Large intestine (tissue), 3 donors: ENCODE data around the gene L3MBTL4. TPM values are rescaled to one million over a fixed set of nuclear protein-coding genes. Genes with fewer than 3 reads are reported as not detected.
"Not testable (repeated sequence)": the region's sequence is repeated elsewhere in the genome, so short reads cannot be mapped to it uniquely, and the experiment has no call there.

Source experiments
- DNase-seq, 2 donors: peaks; one replicate each; pipeline versions ENCODE4 v3.0.0 to v3.0.0-alpha.2; 2013
- H3K27ac ChIP-seq: one replicate; pipeline ENCODE4 v1.5.1; 2013; ENCODE audit warnings: low read length
- H3K27me3 ChIP-seq: 2 replicates; pipeline ENCODE4 v1.6.1; 2013; ENCODE audit warnings: low read length; ENCODE audit not compliant: control insufficient read depth, insufficient read depth
- H3K36me3 ChIP-seq: 2 replicates; pipeline ENCODE4 v1.6.1; 2013; ENCODE audit warnings: low read length; ENCODE audit not compliant: control insufficient read depth, insufficient read depth
- H3K4me1 ChIP-seq: one replicate; pipeline ENCODE4 v1.6.1; 2013; ENCODE audit warnings: low read length; ENCODE audit not compliant: control insufficient read depth, insufficient read depth
- H3K4me3 ChIP-seq: one replicate; pipeline ENCODE4 v1.5.1; 2013; ENCODE audit warnings: low read length
- H3K9me3 ChIP-seq: one replicate; pipeline ENCODE4 v1.6.1; 2013; ENCODE audit warnings: mild to moderate bottlenecking, low read depth, low read length, moderate library complexity; ENCODE audit not compliant: control insufficient read depth
- WGBS: methylation state at CpG from one replicate; pipeline ENCODE4 v1.1.5; 2013; ENCODE audit warnings: low lambda C conversion rate; ENCODE audit not compliant: insufficient coverage; 5-methylcytosine and 5-hydroxymethylcytosine counted together
- polyA plus RNA-seq: library from polyadenylated mRNA; unstranded; fragments of 120-200 nt; gene quantifications from one replicate; pipeline ENCODE4 v1.2.1, GENCODE V29; 2013

L3MBTL4 gene
- polyA plus RNA-seq, 1 donor = 4.0 TPM

GRCh38 chr18:6203791-6204190 lies 210.9 kb downstream of the L3MBTL4 start:
- no CpG with 5 or more reads among the region's 3 CpGs for WGBS
- no peak for DNase-seq
- no peak overlapping the region for H3K4me3 ChIP-seq
- no peaks in the 10 kb centered on the region for H3K36me3 ChIP-seq
- no peak overlapping the region for H3K27ac ChIP-seq
- no peaks in the 10 kb centered on the region for H3K27me3 ChIP-seq
- no peaks in the 10 kb centered on the region for H3K9me3 ChIP-seq
- H3K4me1 ChIP-seq = no peaks in the 10 kb centered on the region

- Histone ChIP-seq H3K27ac (no peak overlapping the region), H3K36me3 (no peaks in the 10 kb centered on the region), H3K9me3 (no peaks in the 10 kb centered on the region), H3K4me1 (no peaks in the 10 kb centered on the region), H3K4me3 (no peak overlapping the region), H3K27me3 (no peaks in the 10 kb centered on the region)
- DNase-seq = no peak
- no CpG with 5 or more reads among the region's 1 CpG for WGBS
Observed at GRCh38 chr18:6202861-6203260, 211.8 kb downstream of the L3MBTL4 start.

- no peak overlapping the region for H3K27ac ChIP-seq
- WGBS = no CpG with 5 or more reads among the region's 4 CpGs
- H3K4me1 ChIP-seq = no peaks in the 10 kb centered on the region
- no peaks in the 10 kb centered on the region for H3K27me3 ChIP-seq
- H3K4me3 ChIP-seq = no peak overlapping the region
- H3K36me3 ChIP-seq = no peaks in the 10 kb centered on the region
- no peaks in the 10 kb centered on the region for H3K9me3 ChIP-seq
- DNase-seq = no peak
Observed at GRCh38 chr18:6200204-6200774, 214.4 kb downstream of the L3MBTL4 start.

GRCh38 chr18:6199777-6200176 lies 214.9 kb downstream of the L3MBTL4 start:
- H3K4me1 ChIP-seq = no peaks in the 10 kb centered on the region
- no peak for DNase-seq
- WGBS = 100% methylated on average over 1 of the region's 1 CpG
- H3K9me3 ChIP-seq = no peaks in the 10 kb centered on the region
- no peaks in the 10 kb centered on the region for H3K36me3 ChIP-seq
- no peak overlapping the region for H3K4me3 ChIP-seq
- no peak overlapping the region for H3K27ac ChIP-seq
- H3K27me3 ChIP-seq = no peaks in the 10 kb centered on the region

GRCh38 chr18:6198585-6198984 lies 216.1 kb downstream of the L3MBTL4 start:
- no peaks in the 10 kb centered on the region for H3K4me1 ChIP-seq
- WGBS = 100% methylated on average over 1 of the region's 1 CpG
- H3K27ac ChIP-seq = no peak overlapping the region
- no peaks in the 10 kb centered on the region for H3K36me3 ChIP-seq
- H3K4me3 ChIP-seq = no peak overlapping the region
- DNase-seq = no peak
- no peaks in the 10 kb centered on the region for H3K27me3 ChIP-seq
- no peaks in the 10 kb centered on the region for H3K9me3 ChIP-seq

GRCh38 chr18:6194640-6195039 lies 220.1 kb downstream of the L3MBTL4 start:
- H3K9me3 ChIP-seq = peaks cover 6% of the 10 kb centered on the region
- H3K27me3 ChIP-seq = no peaks in the 10 kb centered on the region
- no peaks in the 10 kb centered on the region for H3K4me1 ChIP-seq
- DNase-seq = no peak
- H3K36me3 ChIP-seq = no peaks in the 10 kb centered on the region
- H3K27ac ChIP-seq = no peak overlapping the region
- H3K4me3 ChIP-seq = no peak overlapping the region
- WGBS = no CpG with 5 or more reads among the region's 2 CpGs

DNA sequence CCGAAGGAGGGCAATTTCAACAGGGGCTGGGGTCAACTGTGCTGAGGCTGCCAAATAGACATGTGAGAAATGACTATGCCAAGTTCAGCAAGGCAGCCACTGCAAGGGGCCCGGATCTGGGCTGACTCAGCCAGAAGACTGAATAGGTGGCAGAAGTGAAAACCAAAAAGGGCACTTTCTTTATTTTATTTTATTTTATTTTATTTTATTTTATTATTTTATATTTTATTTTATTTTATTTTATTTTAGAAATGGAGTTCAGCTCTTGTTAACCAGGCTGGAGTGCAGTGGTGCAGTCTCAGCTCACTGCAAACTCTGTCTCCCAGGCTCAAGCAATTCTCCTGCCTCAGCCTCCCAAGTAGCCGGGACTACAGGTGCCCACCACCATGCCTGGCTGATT lies 228.9 kb downstream of the L3MBTL4 start:
- no CpG with 5 or more reads among the region's 3 CpGs for WGBS
- H3K4me1 ChIP-seq = not testable (repeated sequence)

GRCh38 chr18:6174983-6175745 lies 239.5 kb downstream of the L3MBTL4 start:
- 91% methylated on average over 4 of the region's 8 CpGs for WGBS
- no peaks in the 10 kb centered on the region for H3K27me3 ChIP-seq
- H3K36me3 ChIP-seq = no peaks in the 10 kb centered on the region
- no peak overlapping the region for H3K4me3 ChIP-seq
- no peak overlapping the region for H3K27ac ChIP-seq
- H3K9me3 ChIP-seq = no peaks in the 10 kb centered on the region
- no peak for DNase-seq
- no peaks in the 10 kb centered on the region for H3K4me1 ChIP-seq

More for the DNA sequence above, 228.9 kb downstream of the L3MBTL4 start:
- not testable (repeated sequence) for H3K9me3 ChIP-seq, H3K4me3 ChIP-seq, H3K36me3 ChIP-seq, H3K27me3 ChIP-seq, H3K27ac ChIP-seq
- DNase-seq = peak; percentile 20 to 33

GRCh38 chr18:6170604-6171003 lies 244.1 kb downstream of the L3MBTL4 start:
- DNase-seq = no peak
- 90% methylated on average over 2 of the region's 7 CpGs for WGBS
- Histone ChIP-seq H3K27me3 (no peaks in the 10 kb centered on the region), H3K4me1 (no peaks in the 10 kb centered on the region), H3K27ac (no peak overlapping the region), H3K4me3 (no peak overlapping the region), H3K9me3 (no peaks in the 10 kb centered on the region), H3K36me3 (no peaks in the 10 kb centered on the region)

- H3K4me1 ChIP-seq = no peaks in the 10 kb centered on the region
- no peak overlapping the region for H3K27ac ChIP-seq
- no peaks in the 10 kb centered on the region for H3K36me3 ChIP-seq
- no CpG with 5 or more reads among the region's 4 CpGs for WGBS
- DNase-seq = no peak
- H3K4me3 ChIP-seq = no peak overlapping the region
- peaks cover 4% of the 10 kb centered on the region for H3K9me3 ChIP-seq
- H3K27me3 ChIP-seq = no peaks in the 10 kb centered on the region
Observed at GRCh38 chr18:6161549-6161948, 253.2 kb downstream of the L3MBTL4 start.

DNA sequence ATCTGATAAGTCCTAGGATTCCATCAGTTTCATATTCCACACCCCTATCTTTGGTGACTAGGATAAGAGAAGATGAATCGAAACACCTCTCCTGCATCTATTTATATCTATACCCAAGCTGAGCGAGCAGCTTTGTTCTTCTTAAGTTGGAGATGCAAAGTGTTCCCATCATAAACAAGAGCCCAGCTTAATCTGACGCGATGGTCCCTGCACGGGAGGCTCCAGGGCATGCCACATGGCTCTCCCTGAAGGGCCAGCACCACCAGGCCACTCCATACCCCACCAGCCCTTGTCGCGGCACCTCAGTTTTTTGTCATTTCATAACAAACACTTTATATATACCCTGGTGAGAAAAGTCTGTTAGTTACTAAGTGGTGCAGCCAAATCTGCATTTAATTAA lies 255.3 kb downstream of the L3MBTL4 start:
- no peak for DNase-seq
- no CpG with 5 or more reads among the region's 7 CpGs for WGBS
- H3K27ac ChIP-seq = no peak overlapping the region
- H3K9me3 ChIP-seq = peaks cover 4% of the 10 kb centered on the region
- H3K4me3 ChIP-seq = no peak overlapping the region
- no peaks in the 10 kb centered on the region for H3K4me1 ChIP-seq
- H3K27me3 ChIP-seq = no peaks in the 10 kb centered on the region
- no peaks in the 10 kb centered on the region for H3K36me3 ChIP-seq
